Activated T-helper 1 cell treated with Interleukin-2 at 50 U/mL for 16 hours (primary cell): ENCODE results near the gene SLC38A1.
"Not testable (repeated sequence)": the region's sequence is repeated elsewhere in the genome, so short reads cannot be mapped to it uniquely, and the experiment has no call there.

ENCODE experiments used
- DNase-seq: peaks from one replicate; pipeline ENCODE4 v3.0.0-alpha.2; 2020; ENCODE audit warnings: low read depth

SLC38A1 gene

DNA sequence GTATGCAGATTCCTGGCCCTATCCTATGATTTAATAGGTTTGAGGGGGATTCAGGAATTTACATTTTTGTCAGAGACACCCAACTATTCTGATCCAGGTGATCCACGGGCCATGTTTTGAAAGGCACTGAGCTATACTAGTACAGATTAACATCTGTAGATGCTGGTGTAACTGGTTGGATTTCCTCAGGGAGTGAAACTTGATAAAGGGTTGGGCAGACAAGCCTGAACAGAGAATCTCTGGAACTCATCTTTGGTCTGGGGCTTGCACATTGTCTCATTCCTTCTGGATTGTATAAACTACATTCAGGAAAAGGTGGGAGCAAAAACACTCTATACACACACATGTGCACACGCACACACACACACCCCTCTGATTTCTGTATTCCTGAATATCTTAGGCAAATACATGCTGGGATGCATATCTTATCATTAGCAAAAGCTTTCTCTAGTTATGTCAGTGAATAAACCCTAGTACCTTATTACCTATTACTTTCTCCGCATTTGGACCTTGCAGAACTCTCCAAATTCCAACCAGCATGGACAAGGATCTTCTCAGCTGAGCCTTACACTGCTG is 104.6 kb downstream of the SLC38A1 start:
- DNase-seq = no peak

DNA sequence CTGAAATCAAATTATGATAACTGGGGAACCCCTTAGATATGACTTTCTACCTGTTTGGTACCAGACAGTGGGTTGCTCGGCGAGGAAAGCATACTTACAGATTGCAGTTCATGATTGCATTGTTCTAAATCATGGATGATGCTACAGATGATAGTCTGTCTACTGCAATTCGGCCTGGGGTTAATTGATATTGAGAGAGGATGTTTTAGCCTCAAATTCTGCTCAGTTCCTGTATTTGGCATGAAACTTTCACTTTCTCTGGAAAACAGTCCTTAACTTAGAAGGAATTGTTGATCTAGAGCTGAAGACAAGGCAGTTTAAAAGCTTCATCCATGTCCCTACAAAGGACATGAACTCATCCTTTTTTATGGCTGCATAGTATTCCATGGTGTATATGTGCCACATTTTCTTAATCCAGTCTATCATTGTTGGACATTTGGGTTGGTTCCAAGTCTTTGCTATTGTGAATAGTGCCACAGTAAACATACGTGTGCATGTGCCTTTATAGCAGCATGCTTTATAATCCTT is 106.2 kb downstream of the SLC38A1 start:
- not testable (repeated sequence) for DNase-seq

DNA sequence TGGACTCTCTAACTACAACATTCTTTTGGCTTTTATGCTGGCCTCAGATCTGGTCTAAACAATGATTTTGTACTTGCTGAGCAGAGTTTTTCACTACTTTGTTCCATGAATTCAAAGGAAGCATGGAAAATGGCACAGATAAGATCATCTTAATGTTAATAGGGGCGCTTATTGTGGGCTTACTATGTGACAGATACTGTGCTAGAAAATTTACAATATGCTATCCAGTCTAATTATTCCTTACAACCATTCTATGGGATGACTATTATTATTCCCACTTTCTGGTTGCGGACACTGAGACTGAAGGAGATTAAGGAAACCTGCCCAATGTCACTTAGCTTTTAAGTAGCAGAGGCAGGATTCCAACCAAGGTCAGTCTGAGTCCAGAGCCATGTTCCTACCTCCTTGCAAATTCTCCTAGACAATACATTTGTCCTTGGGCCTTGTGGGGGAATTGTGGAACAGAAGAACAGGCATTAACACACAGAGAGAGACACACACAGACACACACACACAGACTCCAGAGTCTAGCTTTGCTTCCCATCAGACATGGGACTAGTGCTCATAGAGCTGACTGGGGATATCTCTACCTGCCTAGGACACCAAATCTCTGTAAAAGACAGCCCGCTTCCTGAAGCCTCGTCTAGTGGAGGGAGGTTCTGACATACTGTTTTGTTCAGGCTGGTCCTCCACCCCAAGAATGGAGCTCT is 107.7 kb downstream of the SLC38A1 start:
- no peak for DNase-seq

DNA sequence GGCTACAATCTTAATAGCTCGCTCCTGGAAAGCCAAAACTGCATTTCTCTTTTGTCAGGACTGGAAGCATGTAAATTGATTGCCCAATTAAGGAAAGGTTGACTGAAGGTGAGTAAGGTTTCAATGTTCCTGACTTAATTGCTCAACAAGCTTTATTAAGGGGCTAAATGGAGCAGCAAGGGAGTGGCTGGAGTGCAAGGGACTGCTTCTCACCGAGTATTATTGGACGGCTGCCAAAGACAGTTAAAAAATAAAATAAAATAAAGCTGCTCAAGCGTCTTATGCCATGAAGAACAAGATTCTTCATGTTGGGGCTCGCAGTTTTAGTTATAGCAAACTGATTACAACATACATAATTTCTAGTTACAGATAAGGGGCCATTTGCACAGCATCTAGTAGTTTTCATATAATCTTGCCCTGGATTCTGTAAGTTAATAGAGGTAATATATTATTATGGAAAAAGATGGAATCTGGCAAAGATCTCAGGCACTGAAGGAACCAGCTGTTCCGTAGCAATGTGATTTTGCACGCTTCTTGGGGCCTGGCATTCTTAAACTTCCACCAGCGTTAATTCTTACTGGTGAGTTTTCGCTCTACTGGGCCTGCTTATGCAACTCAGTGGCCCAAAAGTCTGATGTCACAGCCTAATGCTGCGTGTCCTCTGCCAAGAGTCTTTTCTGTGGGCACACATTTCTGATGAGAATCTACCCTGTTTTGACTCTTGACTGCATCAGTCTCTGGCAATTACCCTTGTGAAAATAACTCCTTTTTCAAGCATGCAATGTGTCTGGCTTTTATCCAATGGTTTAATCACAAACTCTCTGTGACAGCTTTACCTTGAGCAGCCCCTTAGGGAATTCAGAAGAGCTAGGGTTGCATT is 108.5 kb downstream of the SLC38A1 start:
- no peak for DNase-seq

DNA sequence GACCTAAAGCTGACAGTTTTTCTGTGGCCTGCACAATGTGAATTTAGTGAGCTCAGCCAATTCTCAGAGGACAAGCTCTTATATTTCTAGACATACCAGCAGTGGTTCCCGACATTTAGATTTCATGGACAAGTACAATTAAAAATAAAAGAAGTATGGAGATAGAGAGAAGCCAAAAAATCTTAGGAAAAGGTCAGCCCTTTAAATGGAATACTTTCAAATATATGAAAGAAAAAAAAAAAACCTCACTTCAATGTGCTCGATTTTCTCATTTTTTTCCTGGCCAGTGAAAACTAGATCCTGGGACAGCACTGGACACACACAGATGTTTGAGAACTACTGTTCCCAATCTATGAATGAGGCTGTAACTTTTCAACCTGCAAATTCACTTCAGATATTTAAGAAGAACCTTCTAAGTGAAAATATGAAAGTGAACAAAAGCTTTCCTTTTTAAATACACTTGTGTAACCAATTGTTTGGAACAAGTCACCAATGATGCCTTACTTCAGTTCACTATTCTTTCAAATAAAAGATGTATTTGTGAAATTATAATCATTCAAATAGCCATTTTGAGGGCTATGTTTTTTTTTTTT is 109.4 kb downstream of the SLC38A1 start:
- DNase-seq = no peak

DNA sequence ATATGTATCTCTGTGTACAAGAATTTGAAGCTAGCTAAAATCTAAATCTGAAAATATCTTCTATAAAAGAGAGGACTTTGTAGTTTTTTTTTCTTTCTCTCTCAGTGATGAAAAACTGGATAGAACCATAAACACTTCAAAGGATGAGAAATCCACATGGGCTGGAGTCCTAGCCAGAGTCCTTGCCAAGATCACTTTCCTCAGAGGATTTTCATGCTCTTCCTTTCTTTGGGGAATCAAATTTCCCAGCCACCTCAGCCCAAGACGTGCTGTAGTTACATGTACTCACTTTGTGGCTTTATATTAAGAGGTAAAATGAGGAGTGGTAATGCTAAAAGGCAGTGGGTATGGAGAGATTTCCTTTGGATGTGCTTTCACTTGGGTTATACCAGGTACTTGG is 110.3 kb downstream of the SLC38A1 start:
- no peak for DNase-seq

DNA sequence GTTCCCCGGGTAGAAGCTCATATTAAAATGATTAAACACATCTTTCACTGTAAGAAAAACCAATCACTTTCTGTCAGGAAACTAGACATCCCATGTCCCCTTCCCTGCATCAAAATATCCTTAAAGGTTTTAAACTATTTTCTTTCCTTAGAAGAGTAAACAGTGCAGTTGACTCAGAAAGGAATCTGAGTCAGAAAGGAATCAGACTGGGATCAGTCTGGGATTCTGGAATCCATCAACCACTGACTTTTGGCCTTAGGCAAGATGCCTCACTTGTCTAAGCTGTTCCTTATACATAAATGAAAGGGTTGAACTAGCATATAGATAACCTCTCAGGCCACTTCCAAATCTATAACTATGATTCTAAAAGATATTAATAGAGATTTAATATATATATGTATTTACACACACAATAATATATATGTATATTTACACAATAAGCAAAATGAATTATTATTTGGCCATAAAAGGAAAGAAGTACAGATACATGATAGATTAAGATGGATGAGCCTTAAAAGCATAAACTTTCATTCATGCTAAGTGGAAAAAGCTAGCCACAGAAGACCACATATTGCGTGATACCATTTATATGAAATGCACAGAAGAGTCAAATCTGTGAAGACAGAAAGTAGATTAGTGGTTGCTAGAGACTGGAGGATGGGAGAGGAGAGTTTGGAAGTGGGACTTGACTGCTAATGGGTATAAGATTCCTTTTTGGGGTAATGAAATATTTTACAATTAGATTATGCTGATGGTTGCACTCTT is 114.4 kb downstream of the SLC38A1 start:
- no peak for DNase-seq

DNA sequence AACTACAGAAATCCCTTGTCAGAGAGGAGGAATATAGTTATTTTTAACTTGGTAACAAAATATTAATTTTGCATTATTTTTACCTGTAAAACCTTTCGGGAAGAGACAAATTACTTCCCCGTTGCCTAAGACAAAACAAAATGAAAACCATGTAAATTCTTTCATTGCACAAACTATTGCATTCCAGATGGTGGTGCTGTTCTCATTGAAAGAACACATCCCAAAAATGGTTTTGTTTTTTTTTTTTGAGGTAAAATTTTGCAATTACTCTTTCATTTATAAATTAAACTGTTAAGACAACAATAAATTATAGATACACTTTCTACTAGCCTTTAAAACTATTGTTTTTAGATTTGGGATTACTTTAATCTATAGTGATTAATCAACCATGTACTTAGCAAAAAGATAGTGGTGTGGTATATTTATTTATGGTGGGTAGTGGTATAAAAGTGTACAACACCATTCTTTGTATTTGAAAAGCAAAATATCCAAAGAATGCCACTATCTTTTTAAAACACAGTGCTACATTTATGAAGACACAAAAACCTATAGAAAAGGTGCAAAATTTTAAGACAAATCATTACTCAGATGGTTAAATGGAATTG is 115.5 kb downstream of the SLC38A1 start:
- no peak for DNase-seq

DNA sequence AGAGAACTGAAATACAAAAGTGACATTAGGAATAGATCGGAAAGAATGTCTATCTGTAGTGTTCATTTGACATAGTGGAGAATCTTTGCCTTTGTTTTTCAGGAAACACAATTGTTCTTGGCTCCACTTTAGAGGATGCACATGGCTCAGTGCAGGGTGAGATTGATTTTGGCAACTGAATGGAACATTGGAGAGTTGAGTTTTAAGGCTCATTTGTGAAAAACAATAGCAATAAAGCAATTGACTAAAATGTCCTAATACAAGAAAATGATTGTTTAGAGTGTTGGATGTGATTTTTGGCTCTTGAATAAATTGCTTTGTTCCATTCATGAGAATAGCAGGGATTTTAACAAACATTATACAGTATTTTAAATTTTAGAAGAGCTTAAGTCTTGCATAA is 116.4 kb downstream of the SLC38A1 start:
- no peak for DNase-seq

DNA sequence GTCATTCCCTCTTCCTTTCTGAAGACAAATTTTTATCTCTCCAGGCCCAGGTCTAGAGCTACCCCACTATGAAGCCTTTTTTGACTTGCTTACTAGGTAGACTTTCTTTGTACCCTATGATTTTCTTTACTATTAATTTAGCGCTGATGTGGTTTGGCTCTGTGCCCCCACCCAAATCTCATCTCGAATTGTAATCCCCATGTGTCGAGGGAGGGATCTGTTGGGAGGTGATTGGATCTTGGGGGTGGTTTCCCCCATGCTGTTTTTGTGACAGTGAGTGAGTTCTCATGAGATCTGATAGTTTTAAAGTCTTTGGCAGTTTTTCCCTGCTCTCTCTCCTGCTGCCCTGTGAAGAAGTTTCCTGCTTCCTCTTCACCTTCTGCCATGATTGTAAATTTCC is 118.1 kb downstream of the SLC38A1 start:
- DNase-seq = no peak

DNA sequence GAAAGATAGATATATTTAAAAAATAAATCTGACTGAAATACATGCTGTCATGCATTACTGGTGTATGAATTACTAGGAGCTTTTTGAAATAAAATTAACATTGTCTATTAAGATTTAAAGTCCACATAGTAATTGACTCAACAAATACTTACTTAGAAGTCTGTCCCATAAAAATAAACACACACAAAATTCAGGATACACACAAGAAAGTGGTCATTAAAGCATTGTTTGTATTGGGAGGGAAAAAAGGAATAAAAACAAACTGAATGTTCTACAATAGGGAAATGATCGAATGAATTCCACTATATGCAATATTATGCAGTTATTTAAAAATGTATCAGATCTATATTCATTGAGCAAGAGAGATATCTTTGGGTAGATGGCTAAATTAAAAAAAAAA is 118.9 kb downstream of the SLC38A1 start:
- DNase-seq = no peak

DNA sequence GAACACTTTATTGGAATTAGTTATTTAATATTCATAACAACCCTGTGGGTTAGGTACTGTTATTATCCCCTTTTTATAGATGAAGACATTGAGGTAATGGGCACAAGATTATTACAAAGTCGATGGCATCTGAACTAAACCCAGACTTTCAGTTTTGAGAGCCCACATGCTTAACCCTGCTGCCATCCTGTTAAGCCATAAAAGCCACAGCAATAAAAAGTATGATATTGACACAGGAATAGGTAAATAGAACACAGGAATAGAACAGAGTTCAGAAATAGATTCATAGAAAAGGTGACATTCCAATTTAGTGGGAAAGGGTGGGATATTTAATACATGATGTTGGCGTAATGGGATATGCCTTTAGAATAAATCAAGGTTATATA is 119.8 kb downstream of the SLC38A1 start:
- no peak for DNase-seq

DNA sequence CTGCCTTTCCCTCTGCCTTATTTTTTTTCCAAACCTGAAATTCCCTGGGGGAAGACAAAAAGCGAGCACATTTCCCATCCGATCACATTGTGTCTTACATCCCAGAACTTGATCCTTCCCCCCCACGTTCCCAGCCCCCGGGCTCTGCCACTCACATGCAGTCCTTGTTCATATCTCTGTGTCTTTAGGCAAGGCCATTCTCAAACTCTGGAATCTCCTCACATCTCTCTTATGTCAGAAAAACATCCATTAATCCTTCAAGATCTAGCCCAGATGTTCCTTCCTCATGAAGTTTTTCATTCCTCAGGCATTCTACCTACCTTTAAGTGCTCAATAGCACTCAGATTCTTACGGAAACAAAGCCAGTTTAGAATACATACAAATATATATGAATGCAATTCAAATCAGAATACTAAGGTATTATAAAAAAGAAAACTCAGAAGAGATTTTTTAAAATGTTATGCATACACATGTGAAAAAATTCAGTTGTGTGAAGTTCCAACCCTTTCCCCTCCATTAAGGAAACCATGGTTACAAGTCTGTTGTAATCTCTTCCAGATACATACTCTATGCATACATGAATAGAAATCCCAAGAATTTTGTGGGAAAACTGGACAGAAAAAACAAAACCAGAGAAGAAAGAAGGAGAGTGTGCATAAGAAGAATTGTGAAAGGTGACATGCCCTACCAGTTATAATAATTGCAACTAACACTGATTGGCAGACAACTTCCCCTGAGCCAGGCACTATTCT is 120.3 kb downstream of the SLC38A1 start:
- DNase-seq = no peak

DNA sequence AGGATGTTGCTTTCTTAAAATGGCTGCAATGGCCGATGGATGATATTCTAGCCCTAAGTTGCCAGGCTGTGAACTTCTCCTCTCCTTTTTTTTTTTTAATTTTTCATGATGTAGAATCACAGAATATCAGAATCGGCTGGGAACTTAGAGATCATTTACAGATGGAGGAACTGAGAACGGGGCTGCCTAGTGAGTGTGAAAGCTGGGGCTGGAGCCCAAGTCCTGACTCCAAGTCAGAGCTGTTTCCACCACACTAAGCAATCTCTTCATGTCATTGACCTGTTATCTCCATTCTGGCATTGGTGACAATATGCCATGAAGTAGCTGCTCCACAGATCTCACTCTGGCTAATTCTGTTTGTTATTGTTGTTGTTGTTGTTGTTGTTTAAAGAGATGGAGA is 121.7 kb downstream of the SLC38A1 start:
- DNase-seq = no peak

DNA sequence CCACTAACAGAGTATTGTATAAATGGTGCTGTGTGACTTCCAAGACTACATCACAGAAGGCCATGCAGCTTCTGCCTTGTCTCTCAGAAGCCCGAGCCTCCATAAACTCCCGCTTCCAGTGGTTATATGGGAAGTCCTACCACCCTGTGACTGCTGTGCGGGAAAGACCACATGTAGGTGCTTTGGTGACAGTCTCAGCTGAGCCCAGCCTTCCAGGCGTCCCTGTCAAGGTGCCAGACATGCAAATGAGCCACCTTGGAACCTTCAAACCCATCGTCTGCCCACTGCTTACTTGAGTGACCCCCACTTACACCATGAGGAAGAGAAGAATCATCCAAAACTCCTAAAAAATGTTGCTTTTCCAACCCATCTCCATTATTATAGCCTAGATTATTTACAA is 123.0 kb downstream of the SLC38A1 start:
- no peak for DNase-seq

DNA sequence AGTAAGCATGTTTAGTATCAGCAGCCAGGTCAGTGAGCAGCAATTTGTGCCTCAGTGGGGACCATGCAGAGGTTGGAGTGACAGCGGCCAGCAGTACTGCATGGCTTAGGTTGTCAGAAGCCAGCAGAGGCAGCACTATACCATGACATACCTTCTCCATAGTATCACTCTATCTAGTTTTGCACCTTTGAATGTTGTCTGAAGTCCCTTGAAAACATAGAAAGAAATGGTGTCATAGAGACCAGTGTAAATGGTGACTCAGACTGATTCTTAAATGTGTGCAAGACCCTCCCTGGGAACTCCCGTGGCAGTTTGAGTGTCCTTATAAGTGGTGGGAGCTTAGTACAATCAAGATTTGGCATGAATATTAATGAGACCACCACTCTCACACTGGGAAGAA is 124.4 kb downstream of the SLC38A1 start:
- DNase-seq = no peak

DNA sequence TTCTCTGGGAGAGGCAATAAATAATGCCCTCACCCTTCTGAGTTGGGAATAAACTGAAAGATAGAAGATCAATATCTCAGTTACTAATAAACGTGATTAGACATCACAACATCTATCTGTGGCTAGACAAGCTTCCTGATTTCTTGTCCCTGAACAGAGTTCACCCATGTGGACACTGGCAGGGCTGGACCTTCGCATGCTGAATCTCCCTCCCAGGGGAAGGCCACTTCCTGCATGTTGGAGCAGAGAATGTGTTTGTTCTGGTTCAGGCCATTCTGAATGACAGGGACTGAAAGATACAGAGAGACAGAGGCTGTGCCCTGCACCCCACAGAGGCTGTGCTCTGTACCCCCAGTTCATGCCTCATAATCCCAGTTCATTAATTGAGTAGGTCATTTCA is 132.6 kb downstream of the SLC38A1 start:
- DNase-seq = no peak

DNA sequence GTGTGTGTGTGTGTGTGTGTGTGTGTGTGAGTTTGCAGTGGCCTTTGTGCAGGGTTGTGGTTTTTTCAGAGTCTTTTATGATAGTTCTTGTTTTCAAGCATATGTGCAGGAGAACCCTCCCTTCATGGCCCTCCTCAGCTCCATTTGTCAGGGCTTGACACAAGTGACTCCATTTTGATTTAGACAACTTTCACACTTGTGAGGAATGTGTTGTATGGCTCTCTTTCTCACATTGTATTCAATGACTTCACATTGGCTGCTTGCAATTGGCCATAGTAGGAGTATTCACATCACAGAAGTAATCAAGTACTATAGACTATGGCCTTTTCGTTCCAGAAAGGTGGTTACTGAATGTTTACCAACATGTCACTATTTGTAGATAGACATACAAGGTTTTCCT is 133.1 kb downstream of the SLC38A1 start:
- DNase-seq = no peak

DNA sequence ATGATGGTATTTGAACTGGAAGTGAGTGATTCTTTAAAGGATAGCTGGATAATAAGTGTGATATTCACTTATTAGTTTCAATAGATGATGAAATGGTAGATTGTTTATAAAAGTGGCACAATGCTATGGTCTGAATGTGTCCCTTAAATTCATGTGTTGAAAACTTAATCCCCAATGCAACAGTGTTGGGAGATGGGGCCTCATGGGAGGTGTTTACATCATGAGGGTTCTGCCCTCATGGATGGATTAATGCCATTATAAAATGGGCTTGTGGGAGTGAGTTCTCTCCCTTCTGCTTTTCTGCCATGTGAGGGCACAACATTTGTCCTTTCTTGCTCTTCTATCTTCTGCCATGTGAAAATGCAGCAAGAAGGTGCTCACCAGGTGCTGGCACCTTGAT is 134.0 kb downstream of the SLC38A1 start:
- DNase-seq = no peak

DNA sequence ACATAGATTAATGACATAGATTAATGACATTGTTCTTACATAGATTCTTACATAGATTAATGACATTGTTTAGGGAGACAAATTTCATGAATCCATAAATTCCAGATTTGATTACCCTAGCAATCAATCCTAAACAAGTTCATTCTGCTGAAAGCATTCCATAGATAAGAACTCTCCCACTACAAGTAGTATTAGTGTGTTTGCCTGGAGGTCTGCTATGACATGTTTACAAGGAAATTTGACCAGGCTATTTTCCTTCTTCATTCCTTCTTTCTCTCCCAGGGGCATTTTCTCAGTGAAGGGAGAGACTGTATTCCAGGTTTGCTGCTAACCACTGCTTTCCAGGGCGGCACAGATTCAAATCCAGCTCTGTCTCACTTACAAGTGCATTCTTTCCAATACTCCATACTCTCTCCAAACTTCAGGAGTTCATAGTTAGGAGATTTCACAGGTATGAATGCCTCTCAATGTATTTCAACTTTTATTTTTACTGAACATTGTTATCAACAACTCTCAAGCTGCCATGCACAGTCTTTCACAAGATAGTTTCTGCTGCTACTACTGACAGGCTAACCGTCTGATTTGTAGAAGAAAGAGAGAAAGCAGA is 134.5 kb downstream of the SLC38A1 start:
- DNase-seq = no peak
